ENCODE measurements around the gene MID1.

- TF ChIP-seq CTCF (IDR thresholded peaks at IDR 0.05 in 4 of 5, conservative IDR thresholded peaks at IDR 0.05 in 1 of 5) (no peak), POLR2A (IDR thresholded peaks at IDR 0.05) (no peak)
Observed at GRCh38 chrX:10485326-10485725, 135.1 kb downstream of the MID1 start.

All from gastrocnemius medialis (tissue), 4 donors.